Neural progenitor cell (in vitro differentiated cells): ENCODE results near the gene GMFB.

Experiments
- EZH2phosphoT487 ChIP-seq: fragments of 200-600 bp; sonication (generic); IDR thresholded peaks from 2 replicates; pipeline ENCODE4 v1.6.1; 2017; ENCODE audit warnings: antibody characterized with exemption
- TF ChIP-seq, protein P1 (sequence below): fragments of 200-600 bp; sonication (generic); IDR thresholded peaks from 2 replicates; pipeline ENCODE4 v1.5.1; 2017; ENCODE audit warnings: antibody characterized with exemption, mild to moderate bottlenecking

DNA sequence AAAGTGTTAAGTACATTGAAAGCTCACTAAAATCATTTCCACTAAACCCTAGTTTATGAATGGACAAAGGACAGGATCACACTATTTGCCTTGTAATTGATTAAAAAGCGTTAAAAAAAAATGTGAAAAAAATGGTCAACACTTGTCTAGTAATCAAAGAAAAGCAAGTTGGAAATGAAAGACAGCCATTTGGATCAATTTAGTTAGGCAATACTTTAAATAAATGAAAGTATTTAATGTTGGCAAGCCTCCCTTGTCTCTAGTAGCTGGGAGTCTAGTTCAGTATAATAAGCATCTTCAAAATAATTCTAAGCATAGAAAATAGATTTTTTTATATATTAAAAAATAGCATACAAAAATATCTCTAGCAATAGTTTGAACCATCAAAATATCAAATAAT is 33.4 kb downstream of the GMFB start:
- no peak for TF ChIP-seq EZH2phosphoT487
- TF ChIP-seq, protein P1, sequence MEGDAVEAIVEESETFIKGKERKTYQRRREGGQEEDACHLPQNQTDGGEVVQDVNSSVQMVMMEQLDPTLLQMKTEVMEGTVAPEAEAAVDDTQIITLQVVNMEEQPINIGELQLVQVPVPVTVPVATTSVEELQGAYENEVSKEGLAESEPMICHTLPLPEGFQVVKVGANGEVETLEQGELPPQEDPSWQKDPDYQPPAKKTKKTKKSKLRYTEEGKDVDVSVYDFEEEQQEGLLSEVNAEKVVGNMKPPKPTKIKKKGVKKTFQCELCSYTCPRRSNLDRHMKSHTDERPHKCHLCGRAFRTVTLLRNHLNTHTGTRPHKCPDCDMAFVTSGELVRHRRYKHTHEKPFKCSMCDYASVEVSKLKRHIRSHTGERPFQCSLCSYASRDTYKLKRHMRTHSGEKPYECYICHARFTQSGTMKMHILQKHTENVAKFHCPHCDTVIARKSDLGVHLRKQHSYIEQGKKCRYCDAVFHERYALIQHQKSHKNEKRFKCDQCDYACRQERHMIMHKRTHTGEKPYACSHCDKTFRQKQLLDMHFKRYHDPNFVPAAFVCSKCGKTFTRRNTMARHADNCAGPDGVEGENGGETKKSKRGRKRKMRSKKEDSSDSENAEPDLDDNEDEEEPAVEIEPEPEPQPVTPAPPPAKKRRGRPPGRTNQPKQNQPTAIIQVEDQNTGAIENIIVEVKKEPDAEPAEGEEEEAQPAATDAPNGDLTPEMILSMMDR = no peak
